Stimulated activated CD4-positive, alpha-beta T cell treated with anti-CD3 and anti-CD28 coated beads, TNF-alpha, amount 100 ng/mL, for 24 hours (primary cell): ENCODE results near the gene ITGA8.
"Not testable (repeated sequence)": the region's sequence is repeated elsewhere in the genome, so short reads cannot be mapped to it uniquely, and the experiment has no call there.

Source experiments
- DNase-seq, 3 experiments: peaks; one replicate each; pipeline ENCODE4 v3.0.0-alpha.2; 2020; ENCODE audit warnings: low read depth in 3 of 3

Gene ITGA8

GRCh38 chr10:15681076-15681475 is 38.6 kb downstream of the ITGA8 start:
- no peak for DNase-seq

DNA sequence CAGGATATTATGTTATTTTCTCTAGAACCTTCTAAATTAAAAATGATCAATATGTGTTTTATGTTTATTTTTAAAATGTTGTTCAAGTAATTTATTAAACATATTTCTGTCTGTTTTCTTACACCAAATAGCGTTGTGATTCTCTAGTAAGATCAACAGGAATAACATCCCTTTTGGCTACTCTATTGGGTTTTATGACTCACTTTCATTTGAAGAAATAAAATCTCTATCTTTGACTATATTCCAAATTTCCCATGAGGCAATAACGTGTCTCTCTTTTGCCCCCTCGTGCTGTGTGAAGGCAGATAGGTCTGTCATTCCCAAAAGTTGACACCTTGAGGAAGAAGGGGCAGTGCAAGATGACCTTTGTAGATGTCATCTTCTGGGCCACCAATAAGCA is 40.9 kb downstream of the ITGA8 start:
- DNase-seq, result no peak

DNA sequence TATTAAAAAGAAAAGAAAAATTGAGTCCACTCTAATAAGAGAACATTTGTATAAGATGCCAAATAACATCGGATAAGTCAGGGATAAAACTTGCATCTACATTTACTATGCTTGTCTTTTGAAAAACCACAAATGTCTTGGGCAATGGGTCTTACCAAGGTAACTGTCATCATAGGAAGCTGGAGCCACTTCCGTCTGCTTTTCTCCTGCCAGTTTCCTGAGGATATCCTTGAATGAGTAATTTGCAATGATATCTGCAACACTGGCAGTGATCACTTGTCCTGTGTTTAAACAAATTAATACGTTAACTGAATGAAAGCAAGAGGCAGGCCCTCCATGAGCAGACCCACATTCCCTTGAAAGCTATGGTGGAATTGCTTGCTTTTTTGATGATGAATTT is 47.3 kb downstream of the ITGA8 start:
- DNase-seq, result no peak

- no peak for DNase-seq
Measured at GRCh38 chr10:15670880-15671279, 48.8 kb downstream of the ITGA8 start.

- DNase-seq, result no peak
Measured at GRCh38 chr10:15661574-15661973, 58.1 kb downstream of the ITGA8 start.

- no peak for DNase-seq
Measured at GRCh38 chr10:15660990-15661389, 58.7 kb downstream of the ITGA8 start.

- DNase-seq, result no peak
Measured at GRCh38 chr10:15658069-15658702, 61.5 kb downstream of the ITGA8 start.

DNA sequence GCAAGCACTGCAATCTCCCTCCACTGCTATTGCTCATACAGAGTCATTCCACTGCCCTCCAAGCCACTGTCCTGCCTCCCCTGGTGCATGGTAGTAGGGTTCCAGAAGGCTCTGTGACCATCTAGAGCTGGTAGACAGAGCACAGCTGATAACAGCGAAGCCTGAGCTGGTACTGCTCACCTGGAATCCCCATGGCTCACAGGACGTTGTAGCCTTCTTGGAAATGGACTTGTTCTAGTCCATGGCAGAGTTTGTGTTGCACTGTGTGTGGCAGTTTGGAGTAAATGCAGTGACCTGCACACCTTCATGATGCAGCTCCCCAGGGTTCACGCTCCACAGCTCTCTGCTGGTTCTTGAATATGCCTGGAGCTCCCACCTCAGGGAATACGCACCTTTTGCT is 67.0 kb downstream of the ITGA8 start:
- DNase-seq, result no peak

GRCh38 chr10:15652117-15652516 is 67.6 kb downstream of the ITGA8 start:
- DNase-seq, result no peak

DNA sequence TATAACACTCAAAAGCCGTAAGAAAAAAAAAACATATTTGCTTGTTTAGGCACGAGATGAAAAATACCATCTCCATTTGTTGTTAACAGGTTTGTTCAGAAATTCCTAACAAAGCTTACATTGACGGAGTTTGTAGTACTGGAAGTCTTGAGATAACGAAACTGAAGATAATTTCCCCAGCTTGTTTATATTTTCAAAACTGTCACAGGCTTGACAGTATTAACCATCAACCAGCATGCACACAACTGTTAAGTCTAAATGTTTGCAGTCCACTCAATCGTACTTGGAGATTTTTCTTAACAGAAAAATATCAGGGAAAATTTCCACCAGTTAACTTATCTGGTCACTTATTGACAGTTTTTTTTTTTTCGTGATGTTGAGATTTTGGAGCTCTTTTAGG is 68.5 kb downstream of the ITGA8 start:
- DNase-seq, result no peak

DNA sequence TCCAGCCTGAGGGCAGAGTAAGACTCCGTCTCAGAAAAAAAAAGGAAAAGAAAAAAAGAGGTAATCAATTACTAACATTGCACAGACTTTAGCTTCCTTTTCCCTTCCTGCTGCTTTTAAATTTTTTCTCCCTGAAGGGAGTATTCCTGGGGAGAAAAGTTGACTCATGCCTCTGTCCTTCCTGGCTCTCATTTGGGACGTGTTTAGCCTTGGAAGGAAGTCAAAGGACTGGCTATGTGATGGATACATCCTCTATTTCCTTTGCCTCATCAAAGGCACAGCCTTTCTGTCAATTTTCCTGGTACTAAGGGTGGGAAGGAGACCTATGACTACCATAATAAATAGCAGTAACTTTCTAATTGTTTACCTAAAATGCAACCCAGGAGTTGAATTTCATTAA is 77.6 kb downstream of the ITGA8 start:
- DNase-seq, result no peak

DNA sequence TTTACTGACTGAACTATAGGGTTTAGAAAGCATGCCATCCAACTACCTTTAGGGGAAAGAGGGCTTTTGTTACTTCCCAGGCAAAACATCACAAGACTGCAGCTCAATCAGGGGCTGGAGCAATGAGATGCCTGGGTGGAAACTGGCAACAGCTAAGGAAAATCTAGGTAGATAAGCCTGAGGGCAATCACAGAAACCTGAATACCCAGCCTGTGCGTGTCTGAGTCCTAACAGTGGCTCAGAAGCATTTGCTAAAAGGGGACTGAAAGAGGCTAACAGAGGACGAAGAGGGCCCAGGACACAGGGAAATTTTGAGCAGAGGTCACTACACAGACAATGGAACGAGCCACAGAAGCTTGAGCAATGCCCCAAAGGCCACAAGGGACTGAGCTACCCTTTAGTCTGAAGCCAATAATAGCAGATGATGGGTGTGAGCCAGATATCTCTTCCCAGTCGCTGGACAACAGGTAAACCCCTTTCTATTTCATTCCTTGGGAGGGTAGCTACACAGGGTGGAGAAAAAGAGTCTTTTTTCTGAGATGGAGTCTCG is 79.1 kb downstream of the ITGA8 start:
- DNase-seq, result no peak

- DNase-seq, result no peak
Measured at GRCh38 chr10:15636446-15636845, 83.3 kb downstream of the ITGA8 start.

DNA sequence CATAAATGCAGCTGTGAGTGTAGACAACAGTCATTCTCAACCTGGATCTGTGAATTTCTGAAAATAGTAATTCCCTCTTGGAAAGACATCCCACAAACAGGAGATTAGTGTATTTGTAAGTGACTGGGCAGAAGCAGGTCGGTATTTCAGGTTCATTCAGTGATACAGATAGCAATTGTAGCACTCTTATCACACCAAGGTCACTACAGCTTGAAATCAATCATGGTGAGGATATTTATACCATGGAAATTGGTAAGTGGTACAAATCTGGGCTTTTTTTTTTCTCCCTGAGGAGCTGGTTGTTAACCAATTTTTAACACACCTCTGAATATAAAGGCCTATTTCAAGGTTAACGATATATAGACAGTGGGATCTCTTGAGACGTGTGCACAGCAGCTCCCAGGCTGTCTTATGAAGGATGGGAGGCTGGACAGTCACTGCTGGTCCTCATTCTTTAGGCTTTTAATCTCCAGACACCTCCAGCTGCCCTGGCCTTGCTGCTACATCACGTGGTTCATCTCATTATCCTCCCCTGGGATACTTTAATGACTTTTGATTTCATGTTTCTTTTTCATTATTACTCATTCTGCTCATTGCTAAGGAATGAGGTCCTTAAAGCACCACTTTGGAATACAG is 87.1 kb downstream of the ITGA8 start:
- DNase-seq, result no peak

DNA sequence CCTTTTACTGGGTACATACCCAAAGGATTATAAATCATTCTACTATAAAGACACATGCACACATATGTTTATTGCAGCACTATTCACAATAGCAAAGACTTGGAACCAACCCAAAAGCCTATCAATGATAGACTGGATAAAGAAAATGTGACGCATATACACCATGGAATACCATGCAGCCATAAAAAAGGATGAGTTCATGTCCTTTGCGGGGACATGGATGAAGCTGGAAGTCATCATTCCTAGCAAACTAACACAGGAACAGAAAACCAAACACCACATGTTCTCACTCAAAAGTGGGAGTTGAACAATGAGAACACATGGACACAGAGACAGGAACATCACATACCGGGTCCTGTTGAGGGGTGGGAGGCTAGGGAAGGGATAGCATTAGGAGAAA is 88.5 kb downstream of the ITGA8 start:
- DNase-seq, result not testable (repeated sequence)

DNA sequence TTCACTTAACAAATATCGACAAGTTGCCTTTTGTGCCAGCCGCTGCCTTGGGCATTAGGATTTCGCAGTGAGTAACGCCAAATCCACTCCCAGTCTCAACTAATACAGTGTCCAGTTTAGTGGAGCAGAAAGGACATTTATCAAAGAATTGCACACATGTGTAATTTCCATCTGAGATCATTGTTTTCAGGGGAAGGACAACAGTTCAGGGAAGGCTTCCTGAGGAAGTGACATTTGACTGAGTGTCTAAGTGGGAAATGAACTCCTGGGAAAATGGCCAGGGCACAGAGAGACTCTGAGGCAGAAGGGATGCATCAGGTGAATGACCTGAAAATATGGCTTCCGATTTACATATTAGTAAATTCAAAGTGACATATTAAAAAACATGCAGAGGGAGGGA is 89.4 kb downstream of the ITGA8 start:
- no peak for DNase-seq

DNA sequence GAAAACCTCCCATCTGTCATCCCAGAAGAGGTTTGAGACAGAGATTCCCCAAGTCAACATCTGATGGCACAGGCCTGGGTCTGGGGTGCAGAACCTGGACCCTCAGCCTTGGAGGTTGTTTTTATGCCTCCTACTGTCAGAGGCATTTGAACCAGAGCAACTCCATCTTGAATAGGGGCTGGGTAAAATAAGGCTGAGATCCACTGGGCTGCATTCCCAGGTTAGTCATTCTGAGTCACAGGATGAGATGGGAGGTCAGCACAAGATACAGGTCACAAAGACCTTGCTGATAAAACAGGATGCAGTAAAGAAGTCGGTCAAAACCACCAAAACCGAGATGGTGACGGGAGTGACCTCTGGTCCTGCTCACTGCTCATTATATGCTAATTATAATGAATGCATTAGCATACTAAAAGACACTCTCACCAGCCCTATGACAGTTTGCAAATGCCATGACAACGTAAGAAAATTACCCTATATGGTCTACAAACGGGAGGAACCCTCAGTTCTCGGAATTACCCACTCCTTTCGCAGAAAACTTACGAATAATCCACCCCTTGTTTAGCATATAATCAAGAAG is 92.0 kb downstream of the ITGA8 start:
- DNase-seq, result no peak

DNA sequence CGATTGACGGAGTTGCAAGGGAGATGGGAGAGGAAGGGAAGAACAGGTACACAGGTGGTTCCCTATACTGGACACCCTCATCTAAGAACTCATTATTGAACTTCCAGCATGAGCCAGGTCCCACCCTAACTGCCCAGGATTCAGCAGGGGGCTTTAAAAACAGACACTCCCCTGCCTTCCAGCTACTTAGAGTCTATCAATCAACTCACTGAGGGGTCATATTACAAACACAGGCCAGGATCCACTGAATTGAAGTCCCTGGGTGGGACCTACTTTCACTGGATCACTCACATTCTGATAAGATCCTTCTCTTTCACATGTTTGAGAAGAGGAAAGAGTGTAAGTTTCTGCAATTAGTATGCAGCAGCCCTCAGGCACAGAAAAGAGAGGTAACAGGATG is 92.8 kb downstream of the ITGA8 start:
- no peak for DNase-seq

DNA sequence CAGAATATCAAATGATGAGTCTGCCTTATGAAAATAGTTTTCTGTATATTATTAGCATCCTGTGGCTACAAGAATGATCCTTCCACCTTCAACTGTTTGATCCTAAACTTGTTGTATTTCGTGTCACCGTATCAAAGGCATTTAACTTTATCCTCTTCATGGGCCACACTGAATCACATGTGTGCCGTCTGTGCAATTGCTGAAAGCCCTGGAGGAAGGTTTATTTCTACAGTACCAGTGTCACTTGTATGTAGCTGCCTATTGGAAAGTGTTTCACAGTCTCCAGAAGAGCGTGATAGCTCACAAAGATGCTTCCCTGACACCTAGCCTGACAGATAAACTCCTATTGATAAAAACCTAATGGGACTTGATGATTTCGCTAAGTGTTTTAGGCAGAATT is 94.5 kb downstream of the ITGA8 start:
- DNase-seq, result no peak

GRCh38 chr10:15624401-15625196 is 95.1 kb downstream of the ITGA8 start:
- no peak for DNase-seq

DNA sequence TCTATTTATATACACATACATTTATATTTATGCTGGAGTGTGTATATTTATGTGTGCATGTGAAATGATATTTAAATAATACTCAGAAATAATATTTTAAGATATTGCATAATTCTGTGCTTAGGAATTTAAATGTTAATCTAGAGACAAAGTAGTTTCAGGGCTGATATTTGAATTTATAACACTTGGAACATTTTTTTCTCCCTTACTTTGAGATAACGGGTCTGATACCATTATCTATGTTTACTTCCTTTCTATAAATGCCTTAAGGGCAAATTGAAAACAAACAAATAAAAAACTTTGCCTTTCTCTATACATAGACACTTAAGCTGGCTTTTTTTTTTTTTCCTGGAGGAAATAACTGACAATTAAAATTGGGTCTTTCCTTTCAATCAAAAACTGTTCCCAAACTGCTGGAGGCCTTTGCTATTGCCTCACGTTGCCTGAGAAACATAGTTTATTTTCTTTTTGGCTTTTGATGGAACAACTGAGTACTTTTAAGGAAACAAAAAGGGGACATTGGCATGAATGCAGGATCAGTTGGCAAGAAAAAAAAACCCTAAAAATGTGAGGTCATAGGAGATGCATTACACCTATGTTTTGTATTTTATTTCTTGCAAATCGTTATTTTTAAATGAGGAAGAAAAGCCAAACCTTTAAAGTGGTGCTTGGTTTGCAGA is 98.7 kb downstream of the ITGA8 start:
- DNase-seq, result no peak

GRCh38 chr10:15620337-15620736 is 99.4 kb downstream of the ITGA8 start:
- DNase-seq, result no peak
